Omental fat pad (tissue), 4 donors: ENCODE results near the gene WDR77. TPM values are rescaled to one million over a fixed set of nuclear protein-coding genes. Genes with fewer than 3 reads are reported as not detected.

Experiments used
- ATAC-seq: fragments of 150-250 bp; one replicate; pipeline ENCODE4 v1.9.1; 2016; ENCODE audit warnings: mild to moderate bottlenecking, moderate library complexity; ENCODE audit not compliant: low FRiP score
- DNase-seq: peaks from one replicate; pipeline ENCODE4 v3.0.0-alpha.2; 2019; ENCODE audit warnings: low spot score
- CTCF ChIP-seq, 3 donors: fragments of 450-650 bp; IDR thresholded peaks; one replicate each; pipeline ENCODE4 v1.5.1; 2016 to 2017; ENCODE audit warnings: antibody characterized with exemption in 3 of 3, mild to moderate bottlenecking in 3 of 3, moderate library complexity in 2 of 3
- total RNA-seq, 4 donors: library from RNA; depleted of rRNA; stranded (reverse); fragments of >200 nt; gene quantifications; one replicate each; pipeline ENCODE4 v1.1.0, GENCODE V29; 2016

The WDR77 gene
- total RNA-seq, 4 donors from 2014 or later, result 25.9 to 44.9 (median 33.9) TPM

GRCh38 chr1:111480674-111481073, 31.6 kb upstream of the WDR77 start:
- no peak for TF ChIP-seq CTCF (IDR thresholded peaks at IDR 0.05)
- DNase-seq (no peak), ATAC-seq (no peak)

- DNase-seq, result no peak
- no peak for TF ChIP-seq CTCF (IDR thresholded peaks at IDR 0.05)
- ATAC-seq, result no peak
Measured at GRCh38 chr1:111476761-111477309, 27.8 kb upstream of the WDR77 start.

- DNase-seq, result no peak
- ATAC-seq, result no peak
- TF ChIP-seq CTCF (IDR thresholded peaks at IDR 0.05), result no peak
Measured at GRCh38 chr1:111476214-111476613, 27.2 kb upstream of the WDR77 start.

GRCh38 chr1:111475701-111476100, 26.6 kb upstream of the WDR77 start:
- DNase-seq (no peak), ATAC-seq (no peak)
- no peak for TF ChIP-seq CTCF (IDR thresholded peaks at IDR 0.05)

- DNase-seq (no peak), ATAC-seq (no peak)
- no peak for TF ChIP-seq CTCF (IDR thresholded peaks at IDR 0.05)
Measured at GRCh38 chr1:111474521-111474920, 25.5 kb upstream of the WDR77 start.

GRCh38 chr1:111474106-111474505, 25.1 kb upstream of the WDR77 start:
- TF ChIP-seq CTCF (IDR thresholded peaks at IDR 0.05), result no peak
- DNase-seq, result no peak
- ATAC-seq, result no peak

- ATAC-seq (no peak), DNase-seq (no peak)
- no peak for TF ChIP-seq CTCF (IDR thresholded peaks at IDR 0.05)
Measured at GRCh38 chr1:111471538-111471937, 22.5 kb upstream of the WDR77 start.
